HepG2 (cell line): Measurements from ENCODE around the gene ZDBF2.

Experiments used
- FOXK2 ChIP-seq: fragments of 450-650 bp; IDR thresholded peaks from 2 replicates; pipeline ENCODE4 v1.6.1; 2016
- HOXA7 ChIP-seq: sonication (generic); formaldehyde crosslinking; IDR thresholded peaks from 2 replicates; pipeline ENCODE4 v1.8.1; 2022; ENCODE audit warnings: mild to moderate bottlenecking, missing genetic modification reagents, moderate library complexity
- JDP2 ChIP-seq: sonication (generic); formaldehyde crosslinking; IDR thresholded peaks from 2 replicates; pipeline ENCODE4 v1.8.1; 2022; ENCODE audit warnings: missing genetic modification reagents, borderline replicate concordance
- KAT8 ChIP-seq: IDR thresholded peaks from 2 replicates; pipeline ENCODE4 v1.6.1; 2016; ENCODE audit warnings: missing genetic modification reagents, missing compliant biosample characterization
- RFX5 ChIP-seq: IDR thresholded peaks from 2 replicates; pipeline ENCODE4 v1.6.1; 2011; ENCODE audit warnings: low read depth, low read length, improper control_type of control experiment
- XBP1 ChIP-seq: sonication (generic); formaldehyde crosslinking; IDR thresholded peaks from 2 replicates; pipeline ENCODE4 v1.5.0; 2020; ENCODE audit warnings: missing genetic modification reagents
- TF ChIP-seq, protein P1 (sequence below), 2 experiments: sonication (generic) in 1 of 2; formaldehyde crosslinking in 1 of 2; IDR thresholded peaks; 2 replicates each; pipeline versions ENCODE4 v1.5.1 to v1.6.1; 2011 to 2020; ENCODE audit warnings: borderline replicate concordance in 1 of 2, low read depth in 1 of 2, low read length in 1 of 2, mild to moderate bottlenecking in 1 of 2, missing genetic modification reagents in 1 of 2, moderate library complexity in 1 of 2
- TF ChIP-seq, protein P2 (sequence below), 2 experiments: sonication (generic) in 1 of 2; formaldehyde crosslinking in 1 of 2; IDR thresholded peaks; 2 replicates each; pipeline versions ENCODE4 v1.6.1 to v1.9.0; 2014 to 2022; ENCODE audit warnings: antibody characterized with exemption in 1 of 2, borderline replicate concordance in 1 of 2, inconsistent platforms in 1 of 2, low read depth in 1 of 2, missing genetic modification reagents in 1 of 2
- TF ChIP-seq, protein P3 (sequence below): sonication (generic); formaldehyde crosslinking; IDR thresholded peaks from 2 replicates; pipeline ENCODE4 v1.4.0; 2020; ENCODE audit warnings: missing genetic modification reagents, borderline replicate concordance

DNA sequence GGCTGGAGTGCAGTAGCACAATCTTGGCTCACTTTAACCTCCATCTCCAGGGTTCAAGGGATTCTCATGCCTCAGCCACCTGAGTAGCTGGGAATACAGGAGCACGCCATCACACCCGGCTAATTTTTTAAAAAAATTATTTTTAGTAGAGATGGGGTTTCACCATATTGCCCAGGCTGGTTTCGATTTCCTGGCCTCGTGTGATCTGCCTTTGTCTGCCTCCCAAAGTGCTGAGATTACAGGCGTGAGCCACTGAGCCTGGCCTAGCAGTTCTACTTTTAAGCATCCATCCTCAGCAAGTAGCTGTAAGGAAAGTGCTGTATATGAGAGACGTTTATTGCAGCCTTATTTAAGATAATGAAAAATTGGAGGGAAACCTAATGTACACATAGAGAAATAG is 79.7 kb downstream of the ZDBF2 start:
- TF ChIP-seq KAT8 (CRISPR knock-in tag): no peak
- no peak for TF ChIP-seq JDP2 (CRISPR knock-in tag)
- TF ChIP-seq, protein P1, sequence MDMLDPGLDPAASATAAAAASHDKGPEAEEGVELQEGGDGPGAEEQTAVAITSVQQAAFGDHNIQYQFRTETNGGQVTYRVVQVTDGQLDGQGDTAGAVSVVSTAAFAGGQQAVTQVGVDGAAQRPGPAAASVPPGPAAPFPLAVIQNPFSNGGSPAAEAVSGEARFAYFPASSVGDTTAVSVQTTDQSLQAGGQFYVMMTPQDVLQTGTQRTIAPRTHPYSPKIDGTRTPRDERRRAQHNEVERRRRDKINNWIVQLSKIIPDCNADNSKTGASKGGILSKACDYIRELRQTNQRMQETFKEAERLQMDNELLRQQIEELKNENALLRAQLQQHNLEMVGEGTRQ (IDR thresholded peaks at IDR 0.05; ENCODE audit: low read depth, low read length): no peak
- TF ChIP-seq, protein P1 (CRISPR knock-in tag; IDR thresholded peaks at IDR 0.05; ENCODE audit: borderline replicate concordance): no peak
- TF ChIP-seq XBP1 (CRISPR knock-in tag): no peak
- TF ChIP-seq RFX5: no peak
- TF ChIP-seq, protein P2, sequence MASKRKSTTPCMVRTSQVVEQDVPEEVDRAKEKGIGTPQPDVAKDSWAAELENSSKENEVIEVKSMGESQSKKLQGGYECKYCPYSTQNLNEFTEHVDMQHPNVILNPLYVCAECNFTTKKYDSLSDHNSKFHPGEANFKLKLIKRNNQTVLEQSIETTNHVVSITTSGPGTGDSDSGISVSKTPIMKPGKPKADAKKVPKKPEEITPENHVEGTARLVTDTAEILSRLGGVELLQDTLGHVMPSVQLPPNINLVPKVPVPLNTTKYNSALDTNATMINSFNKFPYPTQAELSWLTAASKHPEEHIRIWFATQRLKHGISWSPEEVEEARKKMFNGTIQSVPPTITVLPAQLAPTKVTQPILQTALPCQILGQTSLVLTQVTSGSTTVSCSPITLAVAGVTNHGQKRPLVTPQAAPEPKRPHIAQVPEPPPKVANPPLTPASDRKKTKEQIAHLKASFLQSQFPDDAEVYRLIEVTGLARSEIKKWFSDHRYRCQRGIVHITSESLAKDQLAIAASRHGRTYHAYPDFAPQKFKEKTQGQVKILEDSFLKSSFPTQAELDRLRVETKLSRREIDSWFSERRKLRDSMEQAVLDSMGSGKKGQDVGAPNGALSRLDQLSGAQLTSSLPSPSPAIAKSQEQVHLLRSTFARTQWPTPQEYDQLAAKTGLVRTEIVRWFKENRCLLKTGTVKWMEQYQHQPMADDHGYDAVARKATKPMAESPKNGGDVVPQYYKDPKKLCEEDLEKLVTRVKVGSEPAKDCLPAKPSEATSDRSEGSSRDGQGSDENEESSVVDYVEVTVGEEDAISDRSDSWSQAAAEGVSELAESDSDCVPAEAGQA (IDR thresholded peaks at IDR 0.05; ENCODE audit: low read depth): no peak
- TF ChIP-seq, protein P2 (CRISPR knock-in tag; IDR thresholded peaks at IDR 0.05; ENCODE audit: borderline replicate concordance): no peak
- TF ChIP-seq HOXA7 (CRISPR knock-in tag): no peak
- no peak for TF ChIP-seq FOXK2
- TF ChIP-seq, protein P3, sequence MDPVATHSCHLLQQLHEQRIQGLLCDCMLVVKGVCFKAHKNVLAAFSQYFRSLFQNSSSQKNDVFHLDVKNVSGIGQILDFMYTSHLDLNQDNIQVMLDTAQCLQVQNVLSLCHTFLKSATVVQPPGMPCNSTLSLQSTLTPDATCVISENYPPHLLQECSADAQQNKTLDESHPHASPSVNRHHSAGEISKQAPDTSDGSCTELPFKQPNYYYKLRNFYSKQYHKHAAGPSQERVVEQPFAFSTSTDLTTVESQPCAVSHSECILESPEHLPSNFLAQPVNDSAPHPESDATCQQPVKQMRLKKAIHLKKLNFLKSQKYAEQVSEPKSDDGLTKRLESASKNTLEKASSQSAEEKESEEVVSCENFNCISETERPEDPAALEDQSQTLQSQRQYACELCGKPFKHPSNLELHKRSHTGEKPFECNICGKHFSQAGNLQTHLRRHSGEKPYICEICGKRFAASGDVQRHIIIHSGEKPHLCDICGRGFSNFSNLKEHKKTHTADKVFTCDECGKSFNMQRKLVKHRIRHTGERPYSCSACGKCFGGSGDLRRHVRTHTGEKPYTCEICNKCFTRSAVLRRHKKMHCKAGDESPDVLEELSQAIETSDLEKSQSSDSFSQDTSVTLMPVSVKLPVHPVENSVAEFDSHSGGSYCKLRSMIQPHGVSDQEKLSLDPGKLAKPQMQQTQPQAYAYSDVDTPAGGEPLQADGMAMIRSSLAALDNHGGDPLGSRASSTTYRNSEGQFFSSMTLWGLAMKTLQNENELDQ: no peak
